ENCODE results near the gene MRPS18B.

Gene MRPS18B

DNA sequence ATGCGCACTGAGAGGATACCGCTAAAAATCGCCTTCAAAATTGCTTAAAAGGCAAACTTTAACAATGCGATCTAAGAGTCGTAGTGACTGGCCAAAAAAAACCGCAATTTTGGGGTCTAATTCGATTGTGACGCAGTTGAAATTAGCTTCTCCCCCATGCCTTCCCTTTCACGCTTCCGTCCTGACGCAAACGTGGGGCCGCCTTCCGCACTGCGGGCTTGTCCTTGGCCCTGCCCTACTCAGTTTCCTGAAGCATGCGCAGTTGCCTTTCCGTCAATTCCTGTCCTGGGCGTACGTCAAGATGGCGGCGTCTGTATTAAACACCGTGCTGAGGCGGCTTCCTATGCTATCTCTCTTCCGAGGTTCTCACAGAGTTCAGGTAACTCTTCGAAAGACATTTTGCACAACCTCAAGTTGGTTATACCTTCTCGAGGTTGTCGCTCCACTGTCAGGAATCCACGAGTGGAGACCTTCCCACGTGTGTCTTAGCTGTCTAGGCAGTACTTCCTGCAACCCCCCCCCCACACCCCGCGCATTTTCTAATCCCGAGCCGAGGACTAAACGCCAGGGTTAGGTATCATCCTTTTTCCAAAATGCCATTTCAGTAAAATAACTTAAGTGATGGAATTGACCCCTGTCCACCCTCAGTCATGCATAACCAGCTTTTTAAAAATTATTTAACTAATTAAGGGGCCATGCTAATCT, at the start of gene MRPS18B:
Gene MRPS18B (plus strand): TSS at position 276 of the 705 bp plus-strand sequence. CDS start 26 bp downstream, at position 302.
- DNase-seq (ENCODE audit: low read depth) = peak; percentile 99
- peak within 1 kb of the TSS; percentile 99 for H3K4me3 ChIP-seq (ENCODE audit: low read depth, low read length)

GRCh38 chr6:30568245-30568644, 49.4 kb upstream of the MRPS18B start:
- TF ChIP-seq, protein P1, sequence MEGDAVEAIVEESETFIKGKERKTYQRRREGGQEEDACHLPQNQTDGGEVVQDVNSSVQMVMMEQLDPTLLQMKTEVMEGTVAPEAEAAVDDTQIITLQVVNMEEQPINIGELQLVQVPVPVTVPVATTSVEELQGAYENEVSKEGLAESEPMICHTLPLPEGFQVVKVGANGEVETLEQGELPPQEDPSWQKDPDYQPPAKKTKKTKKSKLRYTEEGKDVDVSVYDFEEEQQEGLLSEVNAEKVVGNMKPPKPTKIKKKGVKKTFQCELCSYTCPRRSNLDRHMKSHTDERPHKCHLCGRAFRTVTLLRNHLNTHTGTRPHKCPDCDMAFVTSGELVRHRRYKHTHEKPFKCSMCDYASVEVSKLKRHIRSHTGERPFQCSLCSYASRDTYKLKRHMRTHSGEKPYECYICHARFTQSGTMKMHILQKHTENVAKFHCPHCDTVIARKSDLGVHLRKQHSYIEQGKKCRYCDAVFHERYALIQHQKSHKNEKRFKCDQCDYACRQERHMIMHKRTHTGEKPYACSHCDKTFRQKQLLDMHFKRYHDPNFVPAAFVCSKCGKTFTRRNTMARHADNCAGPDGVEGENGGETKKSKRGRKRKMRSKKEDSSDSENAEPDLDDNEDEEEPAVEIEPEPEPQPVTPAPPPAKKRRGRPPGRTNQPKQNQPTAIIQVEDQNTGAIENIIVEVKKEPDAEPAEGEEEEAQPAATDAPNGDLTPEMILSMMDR (IDR thresholded peaks at IDR 0.05; ENCODE audit: low read depth, low read length) = no peak
- TF ChIP-seq MAX (IDR thresholded peaks at IDR 0.05; ENCODE audit: low read depth, low read length) (no peak), POLR2A (IDR thresholded peaks at IDR 0.05; ENCODE audit: extremely low read depth, insufficient read length) (no peak)
- no peak overlapping the region for H3K4me3 ChIP-seq (ENCODE audit: low read depth, low read length)
- no peak for DNase-seq (ENCODE audit: low read depth)

More for the DNA sequence above, at the start of gene MRPS18B:
- TF ChIP-seq MAX (IDR thresholded peaks at IDR 0.05; ENCODE audit: low read depth, low read length) (peak; percentile 92), POLR2A (IDR thresholded peaks at IDR 0.05; ENCODE audit: extremely low read depth, insufficient read length) (peak; percentile 94), MYC (IDR thresholded peaks at IDR 0.05; ENCODE audit: low read depth, low read length) (peak; percentile 95)
- TF ChIP-seq, protein P1 (IDR thresholded peaks at IDR 0.05; ENCODE audit: low read depth, low read length) = no peak

DNA sequence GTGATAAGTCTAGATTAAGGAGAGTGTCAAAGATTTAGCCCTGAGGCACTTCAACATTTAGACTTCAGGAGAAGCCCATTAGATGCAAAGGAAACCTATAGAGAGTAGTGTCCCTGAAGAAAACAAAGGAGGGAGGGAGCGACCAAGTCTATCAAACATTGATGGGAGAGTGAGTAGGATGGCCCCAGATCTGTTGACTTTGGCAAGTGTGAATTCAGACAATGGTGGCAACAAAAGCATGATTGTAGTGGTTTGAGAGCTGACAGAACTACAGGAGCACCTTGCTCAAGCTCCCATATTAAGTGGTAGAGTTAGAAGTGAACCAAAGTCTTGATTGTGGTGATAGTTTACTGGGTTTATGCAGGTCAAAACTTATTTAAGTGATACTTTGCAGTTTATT, 47.4 kb upstream of the MRPS18B start:
- DNase-seq (ENCODE audit: low read depth) = no peak
- TF ChIP-seq POLR2A (IDR thresholded peaks at IDR 0.05; ENCODE audit: extremely low read depth, insufficient read length) (no peak), MYC (IDR thresholded peaks at IDR 0.05; ENCODE audit: low read depth, low read length) (no peak), MAX (IDR thresholded peaks at IDR 0.05; ENCODE audit: low read depth, low read length) (no peak)
- TF ChIP-seq, protein P1 (IDR thresholded peaks at IDR 0.05; ENCODE audit: low read depth, low read length) = no peak
- peak overlapping the region; percentile 74 for H3K4me3 ChIP-seq (ENCODE audit: low read depth, low read length)

DNA sequence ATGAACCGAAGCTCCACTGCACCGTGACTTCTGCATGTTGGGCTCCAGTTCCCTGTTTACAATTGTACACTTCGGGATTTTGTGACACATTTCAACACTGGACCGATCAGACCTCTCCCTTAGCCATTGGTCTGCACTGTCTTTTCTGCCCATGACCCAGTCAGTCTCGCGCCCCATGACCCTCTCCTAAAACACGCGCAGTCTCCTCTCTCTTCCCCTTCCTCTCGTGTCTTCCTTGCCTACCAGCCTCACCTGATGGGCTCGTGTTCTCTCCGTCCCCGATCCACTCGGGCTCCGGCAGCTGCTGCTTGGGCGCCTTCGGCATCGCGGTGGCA, 46.9 kb upstream of the MRPS18B start:
- peak overlapping the region; percentile 74 for H3K4me3 ChIP-seq (ENCODE audit: low read depth, low read length)
- peak; percentile 48 for DNase-seq (ENCODE audit: low read depth)
- TF ChIP-seq, protein P1 (IDR thresholded peaks at IDR 0.05; ENCODE audit: low read depth, low read length) = no peak
- TF ChIP-seq MAX (IDR thresholded peaks at IDR 0.05; ENCODE audit: low read depth, low read length) = no peak
- no peak for TF ChIP-seq POLR2A (IDR thresholded peaks at IDR 0.05; ENCODE audit: extremely low read depth, insufficient read length)
- no peak for TF ChIP-seq MYC (IDR thresholded peaks at IDR 0.05; ENCODE audit: low read depth, low read length)

DNA sequence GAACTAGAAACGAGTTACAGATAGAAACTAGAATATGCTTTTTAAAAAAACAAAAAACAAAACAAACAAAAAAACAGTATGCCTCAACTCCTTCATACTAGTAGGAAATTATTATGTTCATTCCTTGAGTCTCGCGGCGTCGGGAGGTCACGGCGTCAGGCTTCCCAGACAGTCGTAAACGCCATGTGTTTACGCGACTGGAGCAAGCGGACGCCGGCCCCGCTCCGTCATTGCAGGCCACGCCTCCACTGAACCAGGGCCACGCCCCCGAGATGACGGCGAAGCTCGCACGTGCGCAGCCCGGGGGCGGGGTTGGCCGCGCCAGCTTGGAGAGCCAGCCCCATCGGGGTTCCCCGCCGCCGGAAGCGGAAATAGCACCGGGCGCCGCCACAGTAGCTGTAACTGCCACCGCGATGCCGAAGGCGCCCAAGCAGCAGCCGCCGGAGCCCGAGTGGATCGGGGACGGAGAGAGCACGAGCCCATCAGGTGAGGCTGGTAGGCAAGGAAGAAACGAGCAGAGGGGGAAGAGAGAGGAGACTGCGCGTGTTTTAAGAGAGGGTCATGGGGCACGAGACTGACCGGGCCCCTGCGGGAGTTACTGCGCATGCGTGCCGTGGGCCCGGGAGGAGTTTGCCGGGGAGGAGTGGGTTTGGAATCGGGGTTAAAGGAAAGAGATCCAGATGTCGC, 46.4 kb upstream of the MRPS18B start, which contains the start of gene ABCF1:
Gene ABCF1 (plus strand): TSS at position 368 of the 687 bp plus-strand sequence. CDS start 46 bp downstream, at position 414.
- TF ChIP-seq MYC (IDR thresholded peaks at IDR 0.05; ENCODE audit: low read depth, low read length) (peak; percentile 93), MAX (IDR thresholded peaks at IDR 0.05; ENCODE audit: low read depth, low read length) (peak; percentile 99), POLR2A (IDR thresholded peaks at IDR 0.05; ENCODE audit: extremely low read depth, insufficient read length) (peak; percentile 93)
- TF ChIP-seq, protein P1 (IDR thresholded peaks at IDR 0.05; ENCODE audit: low read depth, low read length) = no peak
- peak within 1 kb of the TSS; percentile 87 for H3K4me3 ChIP-seq (ENCODE audit: low read depth, low read length)
- DNase-seq (ENCODE audit: low read depth) = peak; percentile 98
